MCF 10A (cell line): Measurements from ENCODE around the gene ETNK2. TPM values are rescaled to one million over a fixed set of nuclear protein-coding genes. Genes with fewer than 3 reads are reported as not detected.
A peak's percentile ranks its signal among the peaks of the same experiment; 100 is the strongest.

Experiments used
- BruUV-seq: library from RNA; stranded (reverse); fragments of 400-500 nt; replicated peaks from 2 replicates; lab custom pipeline; 2021; lab: Mats Ljungman, UMichigan
- CTCF ChIA-PET: fragments of 300-600 bp; sonication (Branson Sonifier 250); formaldehyde crosslinking; extraction: SDS; loops from one replicate; lab custom pipeline; 2021; ENCODE audit warnings: antibody characterized with exemption, inconsistent platforms; lab: Yijun Ruan, JAX
- POLR2A ChIA-PET: fragments of 300-600, 350-650 bp; sonication (Branson Sonifier 250); formaldehyde crosslinking; extraction: SDS; loops from one replicate; lab custom pipeline; 2020; ENCODE audit warnings: antibody characterized with exemption, inconsistent platforms; lab: Yijun Ruan, JAX
- DNase-seq: peaks from one replicate; pipeline ENCODE4 v3.0.0-alpha.2; 2018; ENCODE audit not compliant: unreplicated experiment
- H3K27ac Mint-ChIP-seq: one replicate; pipeline ENCODE4 v1.8.0; 2022; ENCODE audit warnings: mild to moderate bottlenecking, low read depth, mixed read lengths; ENCODE audit not compliant: unreplicated experiment
- H3K27me3 Mint-ChIP-seq: one replicate; pipeline ENCODE4 v1.8.0; 2022; ENCODE audit warnings: mixed read lengths; ENCODE audit not compliant: insufficient read depth, unreplicated experiment
- H3K36me3 Mint-ChIP-seq: one replicate; pipeline ENCODE4 v1.8.0; 2022; ENCODE audit warnings: mild to moderate bottlenecking, moderate library complexity, mixed read lengths; ENCODE audit not compliant: insufficient read depth, unreplicated experiment
- H3K4me1 Mint-ChIP-seq: one replicate; pipeline ENCODE4 v1.8.0; 2022; ENCODE audit warnings: mixed read lengths; ENCODE audit not compliant: insufficient read depth, unreplicated experiment
- H3K4me3 Mint-ChIP-seq: one replicate; pipeline ENCODE4 v1.8.0; 2022; ENCODE audit warnings: mild to moderate bottlenecking, moderate library complexity, mixed read lengths; ENCODE audit not compliant: unreplicated experiment
- H3K9me3 Mint-ChIP-seq: one replicate; pipeline ENCODE4 v1.8.0; 2022; ENCODE audit warnings: mixed read lengths; ENCODE audit not compliant: unreplicated experiment
- intact Hi-C: fragments of 100-400 bp; cut with micrococcal nuclease; formaldehyde crosslinking; loops from 2 replicates; pipeline ENCODE4 v1.14.1; 2022
- total RNA-seq: library from RNA; stranded (reverse); gene quantifications from 2 replicates; pipeline ENCODE4 v1.2.3, GENCODE V29; 2022
- TF ChIP-seq, protein P1 (sequence below): fragments of 200-600 bp; IDR thresholded peaks from one replicate; pipeline ENCODE4 v1.8.0; 2022; ENCODE audit warnings: antibody characterized with exemption, mild to moderate bottlenecking; ENCODE audit not compliant: unreplicated experiment

ETNK2 gene
- total RNA-seq, 1 experiment from 2014 or later: 9.5 TPM

- ChIA-PET POLR2A (interaction anchor here (0.7 to 2.0 kb wide), 2 partner anchors 9 to 15 kb away, joined by 3 to 16 read pairs; partner anchors contain the start of gene SOX13), CTCF (interaction anchor here (0.6 to 2.5 kb wide), 7 partner anchors 11 to 1667 kb away, joined by 3 to 10 read pairs (median 4); partner anchors contain the start of gene SNRPE)
- no TSS peak for BruUV-seq
- Mint-ChIP-seq H3K9me3 (no peaks in the 10 kb centered on the region), H3K27ac (peak overlapping the region; percentile 81), H3K36me3 (peaks cover 6% of the 10 kb centered on the region), H3K4me3 (no peak overlapping the region), H3K4me1 (peaks cover 43% of the 10 kb centered on the region), H3K27me3 (no peaks in the 10 kb centered on the region)
- intact Hi-C loops: no loop called here
- peak; percentile 36 for DNase-seq
- TF ChIP-seq, protein P1, sequence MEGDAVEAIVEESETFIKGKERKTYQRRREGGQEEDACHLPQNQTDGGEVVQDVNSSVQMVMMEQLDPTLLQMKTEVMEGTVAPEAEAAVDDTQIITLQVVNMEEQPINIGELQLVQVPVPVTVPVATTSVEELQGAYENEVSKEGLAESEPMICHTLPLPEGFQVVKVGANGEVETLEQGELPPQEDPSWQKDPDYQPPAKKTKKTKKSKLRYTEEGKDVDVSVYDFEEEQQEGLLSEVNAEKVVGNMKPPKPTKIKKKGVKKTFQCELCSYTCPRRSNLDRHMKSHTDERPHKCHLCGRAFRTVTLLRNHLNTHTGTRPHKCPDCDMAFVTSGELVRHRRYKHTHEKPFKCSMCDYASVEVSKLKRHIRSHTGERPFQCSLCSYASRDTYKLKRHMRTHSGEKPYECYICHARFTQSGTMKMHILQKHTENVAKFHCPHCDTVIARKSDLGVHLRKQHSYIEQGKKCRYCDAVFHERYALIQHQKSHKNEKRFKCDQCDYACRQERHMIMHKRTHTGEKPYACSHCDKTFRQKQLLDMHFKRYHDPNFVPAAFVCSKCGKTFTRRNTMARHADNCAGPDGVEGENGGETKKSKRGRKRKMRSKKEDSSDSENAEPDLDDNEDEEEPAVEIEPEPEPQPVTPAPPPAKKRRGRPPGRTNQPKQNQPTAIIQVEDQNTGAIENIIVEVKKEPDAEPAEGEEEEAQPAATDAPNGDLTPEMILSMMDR: no peak
Measured at GRCh38 chr1:204089044-204089751, 62.6 kb downstream of the ETNK2 start.

- ChIA-PET POLR2A (interaction anchor here (2.0 kb wide), 1 partner anchor 15 kb away, joined by 16 read pairs; the partner anchor contains the start of gene SOX13), CTCF (interaction anchor here (1.0 to 2.0 kb wide), 2 partner anchors 41 to 217 kb away, joined by 3 to 8 read pairs; no protein-coding TSS in a partner anchor)
- peak overlapping the region; percentile 81 for H3K27ac Mint-ChIP-seq
- no TSS peak for BruUV-seq
- H3K36me3 Mint-ChIP-seq: peaks cover 6% of the 10 kb centered on the region
- no peak overlapping the region for H3K4me3 Mint-ChIP-seq
- H3K27me3 Mint-ChIP-seq: no peaks in the 10 kb centered on the region
- no peaks in the 10 kb centered on the region for H3K9me3 Mint-ChIP-seq
- TF ChIP-seq, protein P1: no peak
- intact Hi-C loops: no loop called here
- no peak for DNase-seq
- peaks cover 49% of the 10 kb centered on the region for H3K4me1 Mint-ChIP-seq
Measured at GRCh38 chr1:204088596-204088995, 63.2 kb downstream of the ETNK2 start.

GRCh38 chr1:204087893-204088528 is 63.8 kb downstream of the ETNK2 start:
- Mint-ChIP-seq H3K9me3 (no peaks in the 10 kb centered on the region), H3K4me1 (peaks cover 50% of the 10 kb centered on the region)
- CTCF ChIA-PET: interaction anchor here (2.0 kb wide), 1 partner anchor 41 kb away, joined by 8 read pairs; no protein-coding TSS in a partner anchor

More at GRCh38 chr1:204087893-204088528, 63.8 kb downstream of the ETNK2 start:
- POLR2A ChIA-PET: no interaction called here
- Mint-ChIP-seq H3K27ac (peak overlapping the region; percentile 81), H3K4me3 (no peak overlapping the region), H3K27me3 (no peaks in the 10 kb centered on the region), H3K36me3 (peaks cover 6% of the 10 kb centered on the region)
- BruUV-seq: no TSS peak
- TF ChIP-seq, protein P1: no peak
- intact Hi-C loops: no loop called here
- peak; percentile 35 for DNase-seq
